SKM-1 treated with dmso at 0.1 percent for 144 hours (cell line): ENCODE results near the gene TFB2M.

Experiments
- DNase-seq: peaks from one replicate; lab custom pipeline; 2025; ENCODE audit not compliant: unreplicated experiment; lab: John Stamatoyannopoulos, UW

Gene TFB2M

GRCh38 chr1:246516126-246516525 is 49.9 kb downstream of the TFB2M start:
- no peak for DNase-seq

GRCh38 chr1:246515390-246516005 is 50.6 kb downstream of the TFB2M start:
- DNase-seq = no peak

- no peak for DNase-seq
Measured at GRCh38 chr1:246513619-246514343, 52.3 kb downstream of the TFB2M start.

GRCh38 chr1:246513041-246513440 is 53.0 kb downstream of the TFB2M start:
- no peak for DNase-seq

GRCh38 chr1:246512635-246513034 is 53.4 kb downstream of the TFB2M start:
- DNase-seq = no peak

GRCh38 chr1:246512230-246512629 is 53.8 kb downstream of the TFB2M start:
- DNase-seq = no peak

- DNase-seq = no peak
Measured at GRCh38 chr1:246511203-246511602, 54.9 kb downstream of the TFB2M start.

- DNase-seq = no peak
Measured at GRCh38 chr1:246510147-246511030, 55.7 kb downstream of the TFB2M start.

- no peak for DNase-seq
Measured at GRCh38 chr1:246508897-246509688, 57.0 kb downstream of the TFB2M start.

- peak; percentile 88 for DNase-seq
Measured at GRCh38 chr1:246506674-246507481, 59.2 kb downstream of the TFB2M start, which contains the start of gene SMYD3. TSS of gene SMYD3 (minus strand) at chr1:246507279.

GRCh38 chr1:246506367-246506673 is 59.7 kb downstream of the TFB2M start:
- DNase-seq = no peak

- no peak for DNase-seq
Measured at GRCh38 chr1:246503341-246503740, 62.7 kb downstream of the TFB2M start.

- DNase-seq = peak; percentile 82
Measured at GRCh38 chr1:246497331-246497915, 68.6 kb downstream of the TFB2M start.

- DNase-seq = peak; percentile 73
Measured at GRCh38 chr1:246492611-246493245, 73.3 kb downstream of the TFB2M start.

- no peak for DNase-seq
Measured at GRCh38 chr1:246491551-246492053, 74.5 kb downstream of the TFB2M start.
